ENCODE data around the gene ROM1. TPM values are rescaled to one million over a fixed set of nuclear protein-coding genes. Genes with fewer than 3 reads are reported as not detected.
"Not testable (repeated sequence)": the region's sequence is repeated elsewhere in the genome, so short reads cannot be mapped to it uniquely, and the experiment has no call there.

ROM1 gene, protein sequence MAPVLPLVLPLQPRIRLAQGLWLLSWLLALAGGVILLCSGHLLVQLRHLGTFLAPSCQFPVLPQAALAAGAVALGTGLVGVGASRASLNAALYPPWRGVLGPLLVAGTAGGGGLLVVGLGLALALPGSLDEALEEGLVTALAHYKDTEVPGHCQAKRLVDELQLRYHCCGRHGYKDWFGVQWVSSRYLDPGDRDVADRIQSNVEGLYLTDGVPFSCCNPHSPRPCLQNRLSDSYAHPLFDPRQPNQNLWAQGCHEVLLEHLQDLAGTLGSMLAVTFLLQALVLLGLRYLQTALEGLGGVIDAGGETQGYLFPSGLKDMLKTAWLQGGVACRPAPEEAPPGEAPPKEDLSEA
- 0.79 and 1.2 TPM in 2 replicates for total RNA-seq (2014; rRNA removed; shearing (Covaris generic))
- 0.76 and 2.0 TPM in 2 replicates for polyA plus RNA-seq (2015; cell fraction: cytosol; rRNA removed)
- 1.7 and 5.0 TPM in 2 replicates for polyA plus RNA-seq (2015; cell fraction: nucleus; rRNA removed)

DNA sequence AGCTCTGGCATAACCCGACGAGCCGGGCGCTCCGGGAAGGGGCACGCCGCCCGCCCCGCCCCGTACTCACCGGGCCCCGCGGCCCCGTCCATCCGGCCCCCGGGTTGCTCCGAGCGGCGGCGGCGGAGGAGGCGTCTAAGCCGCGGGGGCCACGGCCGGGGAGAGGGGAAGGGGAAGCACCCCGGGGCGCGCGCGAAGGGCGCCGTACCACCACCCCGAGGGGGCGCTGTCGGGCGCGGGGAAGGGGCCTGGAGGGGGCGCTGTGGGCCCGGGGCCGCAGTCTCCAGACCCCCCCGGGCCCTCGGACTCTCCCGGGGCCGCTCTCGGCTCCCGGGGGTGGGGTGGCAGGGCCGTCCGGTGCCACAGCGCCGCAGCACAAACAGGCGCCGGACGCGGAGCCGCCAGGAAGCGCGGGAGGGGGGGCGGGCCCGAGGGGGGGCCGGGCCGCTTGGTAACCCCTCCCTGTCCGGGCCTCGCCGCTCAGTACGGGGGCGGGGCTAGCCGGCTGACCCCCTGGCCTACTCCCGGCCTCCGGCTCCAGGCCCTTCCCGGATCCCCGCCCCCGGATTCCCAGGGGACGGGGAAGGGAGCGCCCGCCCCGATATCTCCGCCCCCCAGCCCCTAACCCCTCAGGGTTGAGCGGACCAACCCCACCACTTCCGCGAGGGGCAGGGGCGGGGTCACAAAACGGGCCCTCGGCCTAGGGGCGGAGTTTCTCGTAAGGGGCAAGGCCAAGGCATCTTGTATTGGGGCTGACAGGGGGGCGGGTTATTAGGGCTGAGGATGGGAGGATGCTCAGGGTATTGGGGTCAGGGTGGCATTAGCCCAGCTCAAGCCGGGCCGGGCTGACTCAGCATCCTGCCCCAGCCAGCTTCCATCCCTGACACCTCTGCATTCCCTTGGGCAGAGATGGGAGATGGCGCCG lies at the start of gene ROM1, which contains the start of gene EML3:
Gene ROM1 (plus strand): TSS at position 892 of the 925 bp plus-strand sequence. CDS start 25 bp downstream, at position 917.
Gene EML3 (minus strand): TSS at position 410 of the 925 bp plus-strand sequence. CDS start 318 bp downstream, at position 92.
- peak; percentile 78 for DNase-seq (ENCODE audit: low read depth, low spot score)
- in situ Hi-C loops (cut with HindIII; ENCODE audit: low pct_unique_long_range_greater_than_20kb, low sequenced_read_pairs) = no loop called here

- no peak for DNase-seq (ENCODE audit: low read depth, low spot score)
- in situ Hi-C loops (cut with HindIII; ENCODE audit: low pct_unique_long_range_greater_than_20kb, low sequenced_read_pairs) = no loop called here
These were observed 47.8 kb upstream of the ROM1 start for GRCh38 chr11:62565100-62565802.

DNA sequence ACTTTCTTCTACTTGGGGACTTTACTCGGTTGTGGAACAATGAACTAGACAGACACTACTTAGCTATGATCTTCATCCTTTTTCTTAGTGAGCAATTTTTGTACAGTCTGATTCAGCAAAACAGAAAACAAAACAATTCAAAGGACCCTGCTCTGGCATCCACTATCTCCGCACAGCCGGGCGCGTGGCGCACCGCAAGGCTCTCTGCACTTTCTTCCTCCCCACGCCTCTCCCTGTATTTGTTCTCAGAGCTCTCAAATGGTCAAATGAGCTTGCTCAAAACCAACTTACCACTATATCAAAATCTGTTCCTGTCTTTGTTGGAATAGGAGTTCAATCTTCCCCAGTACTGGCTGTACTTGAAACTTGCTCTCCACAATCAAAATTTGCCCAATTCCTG lies 46.8 kb upstream of the ROM1 start:
- in situ Hi-C loops (cut with HindIII; ENCODE audit: low pct_unique_long_range_greater_than_20kb, low sequenced_read_pairs) = no loop called here

GRCh38 chr11:62567018-62567633 lies 45.9 kb upstream of the ROM1 start:
- in situ Hi-C loops (cut with HindIII; ENCODE audit: low pct_unique_long_range_greater_than_20kb, low sequenced_read_pairs) = no loop called here
- DNase-seq (ENCODE audit: low read depth, low spot score) = no peak

More for the DNA sequence above, 46.8 kb upstream of the ROM1 start:
- no peak for DNase-seq (ENCODE audit: low read depth, low spot score)

GRCh38 chr11:62569611-62570010 lies 43.4 kb upstream of the ROM1 start:
- DNase-seq (ENCODE audit: low read depth, low spot score) = no peak
- in situ Hi-C loops (cut with HindIII; ENCODE audit: low pct_unique_long_range_greater_than_20kb, low sequenced_read_pairs) = no loop called here

DNA sequence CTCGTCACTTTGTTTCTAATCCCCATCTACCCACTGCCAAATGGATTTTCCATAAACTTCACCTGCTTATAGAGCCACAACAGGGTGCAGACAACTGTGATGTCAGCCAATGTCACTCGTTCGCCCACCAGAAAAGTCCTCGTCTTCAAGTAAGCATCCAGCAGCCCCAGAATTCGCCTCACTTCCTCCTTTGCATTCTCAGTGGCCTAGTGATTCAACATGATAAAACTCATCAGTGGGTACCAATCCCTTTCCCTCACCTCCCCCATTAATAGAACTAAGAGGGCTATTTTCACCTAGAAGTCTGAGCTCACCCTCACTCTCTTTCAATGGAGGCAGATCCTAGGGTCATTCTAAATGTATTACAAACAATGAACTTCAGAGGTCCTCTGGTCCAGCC lies 42.2 kb upstream of the ROM1 start:
- DNase-seq (ENCODE audit: low read depth, low spot score); in situ Hi-C loops (cut with HindIII; ENCODE audit: low pct_unique_long_range_greater_than_20kb, low sequenced_read_pairs): not testable (repeated sequence)

- in situ Hi-C loops (cut with HindIII; ENCODE audit: low pct_unique_long_range_greater_than_20kb, low sequenced_read_pairs) = not testable (repeated sequence)
These were observed 41.6 kb upstream of the ROM1 start for GRCh38 chr11:62571493-62571892.

GRCh38 chr11:62572431-62572830 lies 40.6 kb upstream of the ROM1 start:
- no peak for DNase-seq (ENCODE audit: low read depth, low spot score)
- in situ Hi-C loops (cut with HindIII; ENCODE audit: low pct_unique_long_range_greater_than_20kb, low sequenced_read_pairs) = no loop called here

More at GRCh38 chr11:62571493-62571892, 41.6 kb upstream of the ROM1 start:
- DNase-seq (ENCODE audit: low read depth, low spot score) = not testable (repeated sequence)

DNA sequence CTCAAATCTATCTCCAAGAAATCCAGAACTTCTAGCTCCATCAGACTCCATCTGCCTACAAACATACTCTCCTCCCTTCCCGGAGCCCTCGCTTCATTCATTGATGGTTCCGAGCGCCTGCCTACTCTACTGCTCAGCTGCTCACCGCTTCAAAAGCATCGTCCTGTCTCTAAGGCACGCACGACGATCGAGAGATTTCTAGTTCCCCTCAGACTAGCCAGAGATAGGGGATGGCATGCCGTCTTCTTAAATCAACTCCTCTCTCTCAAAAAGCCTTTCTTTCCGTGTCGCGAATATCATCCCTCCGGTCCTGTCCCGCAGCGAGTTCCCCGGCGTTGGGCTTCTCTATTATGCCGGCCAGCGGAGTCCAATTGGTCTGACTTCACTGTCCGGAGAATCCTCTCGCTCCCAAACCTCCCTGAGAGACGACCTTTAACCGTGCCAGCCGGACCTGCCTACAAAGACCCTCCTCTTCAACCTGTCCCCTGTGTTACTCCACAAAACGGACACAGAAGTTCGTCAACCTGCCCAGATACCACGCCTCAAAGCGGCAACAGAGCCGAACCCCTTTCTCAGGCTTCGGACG lies 40.0 kb upstream of the ROM1 start:
- DNase-seq (ENCODE audit: low read depth, low spot score) = no peak
- in situ Hi-C loops (cut with HindIII; ENCODE audit: low pct_unique_long_range_greater_than_20kb, low sequenced_read_pairs) = no loop called here

DNA sequence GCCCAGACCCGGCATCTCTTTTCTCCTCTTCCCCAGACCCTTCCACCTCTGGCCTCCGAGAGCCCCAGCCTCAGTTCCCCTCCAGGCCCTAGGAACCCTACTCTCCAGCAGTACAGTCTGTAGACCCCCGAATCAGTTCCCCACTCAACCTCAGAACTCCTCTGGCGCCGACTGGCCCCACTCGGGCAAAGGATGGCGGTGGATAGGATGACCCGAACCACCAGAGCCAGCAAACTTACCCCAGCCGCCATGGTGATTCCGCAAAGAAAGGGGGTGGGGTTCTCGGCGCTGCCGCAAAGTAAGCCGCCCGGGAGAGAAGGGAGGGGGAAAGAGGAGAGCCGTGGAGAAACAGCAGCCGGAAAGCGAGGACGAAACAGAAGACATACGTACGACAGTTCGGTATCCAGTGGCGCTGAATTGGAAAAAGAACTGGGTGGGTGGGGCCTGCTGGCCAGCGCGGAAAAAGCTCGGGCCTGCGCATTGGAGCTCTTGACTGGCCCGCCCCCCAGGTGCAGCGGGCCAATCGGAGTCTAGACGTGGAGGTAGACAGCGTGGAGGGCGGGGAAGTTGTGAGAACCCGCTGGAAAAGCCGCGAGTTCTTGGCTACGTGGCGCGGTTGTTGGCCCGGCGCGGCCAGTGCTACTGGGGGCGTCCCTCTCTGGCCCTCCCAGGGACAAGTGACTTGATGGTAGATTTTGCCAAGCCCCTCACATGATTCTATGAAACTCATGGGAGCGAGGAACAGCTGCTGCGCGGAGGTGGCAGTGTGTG lies 39.3 kb upstream of the ROM1 start, which contains the start of gene EEF1G:
Gene EEF1G (minus strand): TSS at position 300 of the 771 bp plus-strand sequence. CDS start 49 bp downstream, at position 251.
- peak; percentile 99 for DNase-seq (ENCODE audit: low read depth, low spot score)
- in situ Hi-C loops (cut with HindIII; ENCODE audit: low pct_unique_long_range_greater_than_20kb, low sequenced_read_pairs) = no loop called here

GRCh38 chr11:62574363-62575071 lies 38.5 kb upstream of the ROM1 start:
- DNase-seq (ENCODE audit: low read depth, low spot score) = no peak
- in situ Hi-C loops (cut with HindIII; ENCODE audit: low pct_unique_long_range_greater_than_20kb, low sequenced_read_pairs) = no loop called here

DNA sequence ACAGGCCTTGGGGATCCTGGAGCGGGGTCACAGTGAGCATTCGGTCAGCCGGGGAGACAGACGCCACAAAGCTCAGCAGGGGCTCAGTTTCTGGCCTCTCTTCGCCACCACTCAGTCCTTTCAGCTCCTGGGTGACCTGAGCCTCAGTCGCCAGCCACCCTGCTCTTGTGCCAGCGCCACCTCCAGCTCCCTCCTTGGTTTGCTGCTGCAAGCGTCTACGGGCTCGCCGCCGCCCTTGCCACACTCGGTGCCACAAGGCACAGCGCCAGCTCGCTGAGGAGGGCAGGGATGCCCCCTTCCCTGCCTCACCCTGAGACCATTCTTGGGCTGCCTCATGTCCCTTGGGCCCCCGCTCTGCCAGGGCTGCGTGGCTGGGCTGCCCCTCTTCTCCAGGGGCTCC lies 37.9 kb upstream of the ROM1 start:
- in situ Hi-C loops (cut with HindIII; ENCODE audit: low pct_unique_long_range_greater_than_20kb, low sequenced_read_pairs) = no loop called here
- DNase-seq (ENCODE audit: low read depth, low spot score) = no peak

DNA sequence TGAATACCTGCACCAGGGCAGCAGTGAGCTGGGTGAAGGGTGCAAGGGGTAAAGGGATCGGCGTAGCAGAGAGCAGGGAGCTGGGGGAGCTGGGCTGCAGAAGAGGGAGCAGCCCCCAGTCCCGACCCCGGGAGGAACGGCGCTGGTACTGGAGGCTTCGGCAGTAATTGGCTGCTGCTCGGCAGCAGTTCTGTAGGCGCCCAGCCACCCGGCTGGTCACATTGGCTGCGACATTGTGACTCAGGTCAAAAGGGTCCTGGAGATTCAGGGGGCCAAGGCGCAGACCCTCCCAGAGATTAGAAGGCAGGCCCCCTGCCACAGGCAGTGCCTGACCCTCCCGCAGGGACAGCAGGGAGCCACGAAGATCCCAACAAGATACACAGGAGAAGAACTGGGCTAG lies 37.2 kb upstream of the ROM1 start:
- in situ Hi-C loops (cut with HindIII; ENCODE audit: low pct_unique_long_range_greater_than_20kb, low sequenced_read_pairs) = no loop called here
- no peak for DNase-seq (ENCODE audit: low read depth, low spot score)

- DNase-seq (ENCODE audit: low read depth, low spot score) = no peak
- in situ Hi-C loops (cut with HindIII; ENCODE audit: low pct_unique_long_range_greater_than_20kb, low sequenced_read_pairs) = no loop called here
These were observed 35.9 kb upstream of the ROM1 start for GRCh38 chr11:62577046-62577714.

- in situ Hi-C loops (cut with HindIII; ENCODE audit: low pct_unique_long_range_greater_than_20kb, low sequenced_read_pairs) = no loop called here
- no peak for DNase-seq (ENCODE audit: low read depth, low spot score)
These were observed 34.5 kb upstream of the ROM1 start for GRCh38 chr11:62578541-62578940.
